NCI-H510A treated with DMSO at 0.1 percent for 48 hours (cell line): ENCODE measurements around the gene B3GAT3.
"Not testable (repeated sequence)": the region's sequence is repeated elsewhere in the genome, so short reads cannot be mapped to it uniquely, and the experiment has no call there.

Experiments used
- DNase-seq: peaks from one replicate; lab custom pipeline; 2025; lab: John Stamatoyannopoulos, UW

Gene B3GAT3

GRCh38 chr11:62603776-62604299 is 17.9 kb downstream of the B3GAT3 start:
- no peak for DNase-seq

GRCh38 chr11:62603072-62603408 is 18.7 kb downstream of the B3GAT3 start:
- DNase-seq, result peak; percentile 23

- peak; percentile 63 for DNase-seq
Measured at GRCh38 chr11:62602141-62603071, 19.4 kb downstream of the B3GAT3 start.

- peak; percentile 96 for DNase-seq
Measured at GRCh38 chr11:62601372-62602140, 20.2 kb downstream of the B3GAT3 start, which contains the start of gene MTA2. Gene MTA2, minus strand, starts transcription at chr11:62601865. Its CDS starts 415 bp downstream, at chr11:62601450.

GRCh38 chr11:62601122-62601371 is 20.7 kb downstream of the B3GAT3 start:
- DNase-seq, result no peak

GRCh38 chr11:62600367-62601121 is 21.2 kb downstream of the B3GAT3 start:
- DNase-seq, result no peak

- no peak for DNase-seq
Measured at GRCh38 chr11:62599901-62600300, 21.9 kb downstream of the B3GAT3 start.

- DNase-seq, result peak; percentile 90
Measured at GRCh38 chr11:62599069-62599696, 22.6 kb downstream of the B3GAT3 start.

- no peak for DNase-seq
Measured at GRCh38 chr11:62595124-62595523, 26.7 kb downstream of the B3GAT3 start.

GRCh38 chr11:62593434-62594044 is 28.2 kb downstream of the B3GAT3 start:
- peak; percentile 42 for DNase-seq

GRCh38 chr11:62592989-62593421 is 28.8 kb downstream of the B3GAT3 start:
- no peak for DNase-seq

GRCh38 chr11:62592146-62592815 is 29.5 kb downstream of the B3GAT3 start:
- DNase-seq, result peak; percentile 34

GRCh38 chr11:62591448-62592145 is 30.2 kb downstream of the B3GAT3 start, which contains the start of gene TUT1:
Gene TUT1, minus strand, starts transcription at chr11:62591523. Its CDS starts 38 bp downstream, at chr11:62591485.
- peak; percentile 98 for DNase-seq

- DNase-seq, result no peak
Measured at GRCh38 chr11:62588966-62589637, 32.7 kb downstream of the B3GAT3 start.

GRCh38 chr11:62585356-62585755 is 36.4 kb downstream of the B3GAT3 start:
- DNase-seq, result not testable (repeated sequence)

GRCh38 chr11:62581735-62582134 is 40.1 kb downstream of the B3GAT3 start:
- not testable (repeated sequence) for DNase-seq

- no peak for DNase-seq
Measured at GRCh38 chr11:62580959-62581715, 40.6 kb downstream of the B3GAT3 start.

GRCh38 chr11:62579252-62579651 is 42.5 kb downstream of the B3GAT3 start:
- DNase-seq, result no peak

GRCh38 chr11:62578541-62578940 is 43.2 kb downstream of the B3GAT3 start:
- no peak for DNase-seq
